ENCODE data around the gene UGT1A10. TPM values are rescaled to one million over a fixed set of nuclear protein-coding genes. Genes with fewer than 3 reads are reported as not detected.

UGT1A10 gene
- total RNA-seq, 1 donor from 2014 or later: not detected

DNA sequence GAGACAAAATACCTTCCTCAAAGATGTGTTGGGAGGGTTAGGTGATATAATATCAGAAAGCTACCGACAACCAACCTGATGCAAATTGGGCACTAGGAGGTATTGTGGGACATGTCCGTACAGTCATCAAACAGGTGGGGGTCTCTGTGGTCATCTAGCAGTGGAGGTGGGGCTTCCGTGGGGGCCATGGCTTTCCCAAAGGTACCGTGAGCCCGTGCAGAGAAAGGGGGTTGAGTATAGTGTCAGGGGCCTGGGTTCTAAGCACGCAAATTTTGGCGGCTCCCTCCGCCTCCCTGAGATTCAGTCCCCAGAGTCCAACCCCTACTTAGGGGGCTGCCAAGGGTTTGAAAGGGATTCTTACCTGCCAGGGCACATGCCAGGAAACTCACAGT is 185.5 kb downstream of the UGT1A10 start:
- DNase-seq (ENCODE audit: low spot score): no peak
- H3K4me3 Mint-ChIP-seq (ENCODE audit: unreplicated experiment): no peak overlapping the region
- H3K27me3 Mint-ChIP-seq (ENCODE audit: unreplicated experiment): peaks cover 4% of the 10 kb centered on the region
- peaks cover 3% of the 10 kb centered on the region for H3K4me1 Mint-ChIP-seq (ENCODE audit: unreplicated experiment)
- TF ChIP-seq, protein P1, sequence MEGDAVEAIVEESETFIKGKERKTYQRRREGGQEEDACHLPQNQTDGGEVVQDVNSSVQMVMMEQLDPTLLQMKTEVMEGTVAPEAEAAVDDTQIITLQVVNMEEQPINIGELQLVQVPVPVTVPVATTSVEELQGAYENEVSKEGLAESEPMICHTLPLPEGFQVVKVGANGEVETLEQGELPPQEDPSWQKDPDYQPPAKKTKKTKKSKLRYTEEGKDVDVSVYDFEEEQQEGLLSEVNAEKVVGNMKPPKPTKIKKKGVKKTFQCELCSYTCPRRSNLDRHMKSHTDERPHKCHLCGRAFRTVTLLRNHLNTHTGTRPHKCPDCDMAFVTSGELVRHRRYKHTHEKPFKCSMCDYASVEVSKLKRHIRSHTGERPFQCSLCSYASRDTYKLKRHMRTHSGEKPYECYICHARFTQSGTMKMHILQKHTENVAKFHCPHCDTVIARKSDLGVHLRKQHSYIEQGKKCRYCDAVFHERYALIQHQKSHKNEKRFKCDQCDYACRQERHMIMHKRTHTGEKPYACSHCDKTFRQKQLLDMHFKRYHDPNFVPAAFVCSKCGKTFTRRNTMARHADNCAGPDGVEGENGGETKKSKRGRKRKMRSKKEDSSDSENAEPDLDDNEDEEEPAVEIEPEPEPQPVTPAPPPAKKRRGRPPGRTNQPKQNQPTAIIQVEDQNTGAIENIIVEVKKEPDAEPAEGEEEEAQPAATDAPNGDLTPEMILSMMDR (IDR thresholded peaks at IDR 0.05; ENCODE audit: unreplicated experiment): no peak
- no peak overlapping the region for H3K27ac Mint-ChIP-seq (ENCODE audit: unreplicated experiment)
- H3K36me3 Mint-ChIP-seq (ENCODE audit: low read depth, unreplicated experiment): no peaks in the 10 kb centered on the region
- no peaks in the 10 kb centered on the region for H3K9me3 Mint-ChIP-seq (ENCODE audit: unreplicated experiment)

DNA sequence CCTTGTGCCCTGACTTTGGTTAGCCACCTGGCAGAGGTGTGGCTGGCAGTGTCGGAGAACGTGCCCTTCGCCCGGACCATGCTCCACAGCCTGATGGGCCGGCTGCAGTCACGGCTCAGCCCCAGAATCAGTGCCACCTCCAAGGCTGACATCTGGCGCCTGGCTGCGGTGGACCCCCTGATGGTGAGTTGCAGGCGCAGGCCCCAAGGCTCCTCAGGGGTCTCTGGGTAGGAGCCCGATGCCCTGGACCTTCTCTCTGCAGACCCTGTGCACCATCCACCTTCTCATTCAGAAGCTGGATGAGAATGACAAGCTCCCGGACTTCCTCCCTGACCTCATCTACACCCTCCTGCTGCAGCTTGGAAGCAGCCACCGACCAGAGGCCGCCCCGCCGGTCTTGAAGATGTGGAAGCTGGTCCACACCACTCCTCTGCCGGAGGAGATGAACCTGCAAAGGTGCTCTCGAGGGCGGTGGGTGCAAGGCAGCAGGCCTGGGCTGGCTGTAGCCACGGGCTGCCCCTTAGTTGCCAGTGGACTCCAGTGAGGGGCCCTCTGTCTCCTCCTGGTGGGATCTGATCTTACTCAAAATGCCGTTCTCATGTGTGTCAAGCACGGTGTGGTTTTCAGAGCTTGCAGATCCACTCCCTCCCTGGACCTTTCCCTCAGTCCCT is 186.0 kb downstream of the UGT1A10 start:
- peaks cover under 1% of the 10 kb centered on the region for H3K4me1 Mint-ChIP-seq (ENCODE audit: unreplicated experiment)
- no peaks in the 10 kb centered on the region for H3K36me3 Mint-ChIP-seq (ENCODE audit: low read depth, unreplicated experiment)
- TF ChIP-seq, protein P1 (IDR thresholded peaks at IDR 0.05; ENCODE audit: unreplicated experiment): no peak
- H3K27ac Mint-ChIP-seq (ENCODE audit: unreplicated experiment): no peak overlapping the region
- H3K4me3 Mint-ChIP-seq (ENCODE audit: unreplicated experiment): no peak overlapping the region
- no peak for DNase-seq (ENCODE audit: low spot score)
- H3K27me3 Mint-ChIP-seq (ENCODE audit: unreplicated experiment): peaks cover 4% of the 10 kb centered on the region
- H3K9me3 Mint-ChIP-seq (ENCODE audit: unreplicated experiment): no peaks in the 10 kb centered on the region

Other genes starting within 250 kb of the UGT1A10 start
- 23.6 TPM for gene USP40, start 69.7 kb upstream of the UGT1A10 start, total RNA-seq (ENCODE audit: unreplicated experiment)
- gene UGT1A8, start 18.8 kb upstream of the UGT1A10 start, total RNA-seq (ENCODE audit: unreplicated experiment): not detected
- gene UGT1A9, start 35.5 kb downstream of the UGT1A10 start, total RNA-seq (ENCODE audit: unreplicated experiment): not detected
- not detected for gene UGT1A7, start 45.5 kb downstream of the UGT1A10 start, total RNA-seq (ENCODE audit: unreplicated experiment)
- not detected for gene UGT1A6, start 56.4 kb downstream of the UGT1A10 start, total RNA-seq (ENCODE audit: unreplicated experiment)
- not detected for gene UGT1A5, start 76.5 kb downstream of the UGT1A10 start, total RNA-seq (ENCODE audit: unreplicated experiment)
- gene UGT1A4, start 82.3 kb downstream of the UGT1A10 start, total RNA-seq (ENCODE audit: unreplicated experiment): not detected
- gene UGT1A3, start 92.6 kb downstream of the UGT1A10 start, total RNA-seq (ENCODE audit: unreplicated experiment): not detected
- not detected for gene UGT1A1, start 123.8 kb downstream of the UGT1A10 start, total RNA-seq (ENCODE audit: unreplicated experiment)
- gene MROH2A, start 141.9 kb downstream of the UGT1A10 start, total RNA-seq (ENCODE audit: unreplicated experiment): 0.31 TPM
- 11.4 TPM for gene HJURP, start 218.1 kb downstream of the UGT1A10 start, total RNA-seq (ENCODE audit: unreplicated experiment)